ENCODE measurements around the gene ADAM12.

GRCh38 chr10:125989791-125990190, 398.5 kb downstream of the ADAM12 start:
- TF ChIP-seq POLR2A (IDR thresholded peaks at IDR 0.05), result no peak
- TF ChIP-seq, protein P1, sequence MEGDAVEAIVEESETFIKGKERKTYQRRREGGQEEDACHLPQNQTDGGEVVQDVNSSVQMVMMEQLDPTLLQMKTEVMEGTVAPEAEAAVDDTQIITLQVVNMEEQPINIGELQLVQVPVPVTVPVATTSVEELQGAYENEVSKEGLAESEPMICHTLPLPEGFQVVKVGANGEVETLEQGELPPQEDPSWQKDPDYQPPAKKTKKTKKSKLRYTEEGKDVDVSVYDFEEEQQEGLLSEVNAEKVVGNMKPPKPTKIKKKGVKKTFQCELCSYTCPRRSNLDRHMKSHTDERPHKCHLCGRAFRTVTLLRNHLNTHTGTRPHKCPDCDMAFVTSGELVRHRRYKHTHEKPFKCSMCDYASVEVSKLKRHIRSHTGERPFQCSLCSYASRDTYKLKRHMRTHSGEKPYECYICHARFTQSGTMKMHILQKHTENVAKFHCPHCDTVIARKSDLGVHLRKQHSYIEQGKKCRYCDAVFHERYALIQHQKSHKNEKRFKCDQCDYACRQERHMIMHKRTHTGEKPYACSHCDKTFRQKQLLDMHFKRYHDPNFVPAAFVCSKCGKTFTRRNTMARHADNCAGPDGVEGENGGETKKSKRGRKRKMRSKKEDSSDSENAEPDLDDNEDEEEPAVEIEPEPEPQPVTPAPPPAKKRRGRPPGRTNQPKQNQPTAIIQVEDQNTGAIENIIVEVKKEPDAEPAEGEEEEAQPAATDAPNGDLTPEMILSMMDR (IDR thresholded peaks at IDR 0.05), result no peak

Data from uterus (tissue), 2 donors.